ENCODE data around the gene SLC5A3. TPM values are rescaled to one million over a fixed set of nuclear protein-coding genes. Genes with fewer than 3 reads are reported as not detected.

SLC5A3 gene
- total RNA-seq, 4 donors from 2014 or later, result 11.5 to 29.6 (median 24.4) TPM

GRCh38 chr21:34074283-34075090 is 1.1 kb downstream of the SLC5A3 start:
- WGBS, 2 donors (ENCODE audit: low coverage in 1 of 2), result 3 to 12% methylated on average over 14 to 15 of the region's 32 CpGs
- H3K4me3 ChIP-seq, result peak overlapping the region; percentile 80 to 84
- H3K4me1 ChIP-seq, result peaks cover 6 to 65% (median 8%) of the 10 kb centered on the region in 3 donors
- no peaks in the 10 kb centered on the region for H3K27me3 ChIP-seq
- ATAC-seq, result no peak
- no peaks in the 10 kb centered on the region for H3K9me3 ChIP-seq
- H3K27ac ChIP-seq, result peak overlapping the region in 3 of 4 donors; percentile 88 to 93 (median 91)
- TF ChIP-seq EP300 (IDR thresholded peaks at IDR 0.05), result no peak
- no peaks in the 10 kb centered on the region for H3K36me3 ChIP-seq

- H3K27me3 ChIP-seq, result no peaks in the 10 kb centered on the region
- H3K27ac ChIP-seq, result peak overlapping the region in 1 of 4 donors; percentile 88
- peak overlapping the region; percentile 80 to 84 for H3K4me3 ChIP-seq
- ATAC-seq, result no peak
- no peak for TF ChIP-seq CTCF (IDR thresholded peaks at IDR 0.05)
- TF ChIP-seq EP300 (IDR thresholded peaks at IDR 0.05), result no peak
- TF ChIP-seq POLR2AphosphoS5 (IDR thresholded peaks at IDR 0.05), result no peak
- no peak for TF ChIP-seq POLR2A (IDR thresholded peaks at IDR 0.05)
- H3K4me1 ChIP-seq, result peaks cover 6 to 71% (median 8%) of the 10 kb centered on the region in 3 donors
- no peaks in the 10 kb centered on the region for H3K36me3 ChIP-seq
- H3K9me3 ChIP-seq, result no peaks in the 10 kb centered on the region
- 27 to 80% methylated on average over 1 to 2 of the region's 2 CpGs for WGBS, 2 donors (ENCODE audit: low coverage in 1 of 2)
Observed at GRCh38 chr21:34075091-34075425, 1.7 kb downstream of the SLC5A3 start.

GRCh38 chr21:34075760-34076660 is 2.6 kb downstream of the SLC5A3 start:
- H3K4me1 ChIP-seq, result peaks cover 6 to 80% (median 8%) of the 10 kb centered on the region in 3 donors
- no peaks in the 10 kb centered on the region for H3K36me3 ChIP-seq
- peak overlapping the region; percentile 13 to 80 for H3K4me3 ChIP-seq
- TF ChIP-seq POLR2A (IDR thresholded peaks at IDR 0.05), result no peak
- TF ChIP-seq POLR2AphosphoS5 (IDR thresholded peaks at IDR 0.05), result no peak
- TF ChIP-seq EP300 (IDR thresholded peaks at IDR 0.05), result no peak
- TF ChIP-seq CTCF (IDR thresholded peaks at IDR 0.05), result no peak
- WGBS, 2 donors (ENCODE audit: low coverage in 1 of 2), result 57 to 70% methylated on average over 9 of the region's 9 CpGs
- no peaks in the 10 kb centered on the region for H3K27me3 ChIP-seq
- no peak for ATAC-seq
- H3K27ac ChIP-seq, result no peak overlapping the region
- H3K9me3 ChIP-seq, result no peaks in the 10 kb centered on the region

GRCh38 chr21:34076835-34077234 is 3.5 kb downstream of the SLC5A3 start:
- Histone ChIP-seq H3K9me3 (no peaks in the 10 kb centered on the region), H3K27me3 (no peaks in the 10 kb centered on the region), H3K36me3 (no peaks in the 10 kb centered on the region), H3K4me1 (peaks cover 6 to 86% (median 8%) of the 10 kb centered on the region in 3 donors), H3K4me3 (no peak overlapping the region), H3K27ac (no peak overlapping the region)
- 88 to 100% methylated on average over 1 of the region's 1 CpG for WGBS, 2 donors (ENCODE audit: low coverage in 1 of 2)
- no peak for ATAC-seq
- no peak for TF ChIP-seq POLR2AphosphoS5 (IDR thresholded peaks at IDR 0.05)
- TF ChIP-seq POLR2A (IDR thresholded peaks at IDR 0.05), result no peak
- TF ChIP-seq EP300 (IDR thresholded peaks at IDR 0.05), result no peak
- TF ChIP-seq CTCF (IDR thresholded peaks at IDR 0.05), result no peak

GRCh38 chr21:34077888-34078287 is 4.5 kb downstream of the SLC5A3 start:
- Histone ChIP-seq H3K4me1 (peaks cover 6 to 84% (median 8%) of the 10 kb centered on the region in 3 donors), H3K9me3 (no peaks in the 10 kb centered on the region), H3K27me3 (no peaks in the 10 kb centered on the region), H3K27ac (no peak overlapping the region), H3K36me3 (no peaks in the 10 kb centered on the region), H3K4me3 (no peak overlapping the region)
- no peak for ATAC-seq
- WGBS, 2 donors (ENCODE audit: low coverage in 1 of 2), result 82 to 100% methylated on average over 1 of the region's 1 CpG
- TF ChIP-seq EP300 (IDR thresholded peaks at IDR 0.05), result no peak
- no peak for TF ChIP-seq CTCF (IDR thresholded peaks at IDR 0.05)
- TF ChIP-seq POLR2AphosphoS5 (IDR thresholded peaks at IDR 0.05), result no peak
- no peak for TF ChIP-seq POLR2A (IDR thresholded peaks at IDR 0.05)

Data from gastroesophageal sphincter (tissue), 4 donors.